Tongue (tissue), 2 donors: Measurements from ENCODE around the gene SUSD1. TPM values are rescaled to one million over a fixed set of nuclear protein-coding genes. Genes with fewer than 3 reads are reported as not detected.
"Not testable (repeated sequence)": the region's sequence is repeated elsewhere in the genome, so short reads cannot be mapped to it uniquely, and the experiment has no call there.

Source experiments
- DNase-seq: peaks from one replicate; pipeline ENCODE4 v3.0.0-alpha.2; 2015
- total RNA-seq: library from RNA; depleted of rRNA; stranded (reverse); fragments of >200 nt; gene quantifications from one replicate; pipeline ENCODE4 v1.2.3, GENCODE V29; 2014

SUSD1 gene
- total RNA-seq, 1 donor from 2014 or later, result 16.0 TPM

DNA sequence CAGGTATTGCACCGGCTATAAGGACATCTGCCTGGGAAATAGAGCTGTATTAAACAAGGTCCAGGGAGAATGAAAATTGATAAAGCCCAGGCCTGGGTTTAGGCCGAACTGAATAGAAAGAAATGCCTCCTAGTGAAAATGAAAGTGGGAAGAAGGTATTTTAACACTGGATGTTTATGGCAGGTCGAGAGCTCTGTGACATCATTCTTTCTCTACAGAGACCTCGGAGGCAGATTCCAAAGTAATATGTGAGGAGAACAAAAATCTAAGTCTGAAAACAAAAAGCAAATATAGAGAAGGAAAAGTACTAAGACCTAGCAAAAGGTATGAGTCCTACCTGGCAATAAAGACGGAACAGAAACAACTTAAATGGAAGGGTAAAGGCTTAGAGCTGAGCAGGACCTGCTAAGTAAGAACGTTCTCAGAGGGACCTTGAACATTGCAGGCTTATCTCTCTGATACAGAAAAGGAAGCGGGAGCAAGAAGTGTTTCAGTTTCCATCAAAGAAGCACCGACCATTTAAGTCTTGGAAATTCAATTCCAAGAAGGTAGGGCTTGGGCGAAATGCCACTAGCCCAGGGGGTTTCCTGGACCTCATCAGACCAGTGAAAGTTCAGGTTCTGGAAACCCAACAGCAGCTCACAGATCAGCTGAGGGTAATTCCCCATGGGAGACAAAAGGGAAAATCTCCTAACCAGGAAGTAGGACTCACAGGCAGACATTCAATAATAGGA, 80.0 kb downstream of the SUSD1 start:
- no peak for DNase-seq

DNA sequence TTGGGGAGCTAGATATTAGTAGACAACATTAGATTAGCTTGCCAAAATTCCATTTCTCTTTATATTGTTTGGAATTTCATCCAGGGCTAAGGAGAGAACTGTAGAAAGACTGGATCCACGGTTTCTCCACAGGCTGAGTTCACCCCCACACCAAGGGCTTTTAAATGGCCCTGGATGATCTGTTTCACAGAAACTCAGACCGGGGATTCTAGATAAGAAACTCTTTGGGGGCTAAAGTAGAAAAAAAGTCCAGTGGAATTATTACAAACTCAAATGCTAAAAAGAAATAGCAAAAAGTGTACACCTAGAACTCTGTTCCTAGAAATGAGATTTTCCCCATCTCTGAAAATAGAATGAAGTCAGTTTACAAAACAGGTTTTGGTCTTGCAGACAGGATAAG, 80.9 kb downstream of the SUSD1 start:
- no peak for DNase-seq

DNA sequence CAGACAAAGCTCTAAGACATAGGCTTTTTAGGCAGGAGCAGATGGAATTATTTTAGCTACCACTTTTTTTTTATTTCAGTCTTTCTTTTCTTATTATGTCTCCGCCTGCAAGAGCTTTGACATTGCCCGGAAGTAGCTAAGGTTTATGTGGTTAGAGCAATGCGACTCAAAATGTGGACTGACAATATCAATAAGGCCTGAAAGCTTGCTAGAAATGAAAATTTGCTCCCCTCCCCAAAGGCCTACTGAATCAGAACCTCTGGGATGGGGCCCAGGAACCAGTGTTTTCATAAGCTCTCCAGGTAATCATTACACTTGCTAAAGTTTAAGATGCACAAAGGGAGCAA, 81.3 kb downstream of the SUSD1 start:
- DNase-seq, result no peak

DNA sequence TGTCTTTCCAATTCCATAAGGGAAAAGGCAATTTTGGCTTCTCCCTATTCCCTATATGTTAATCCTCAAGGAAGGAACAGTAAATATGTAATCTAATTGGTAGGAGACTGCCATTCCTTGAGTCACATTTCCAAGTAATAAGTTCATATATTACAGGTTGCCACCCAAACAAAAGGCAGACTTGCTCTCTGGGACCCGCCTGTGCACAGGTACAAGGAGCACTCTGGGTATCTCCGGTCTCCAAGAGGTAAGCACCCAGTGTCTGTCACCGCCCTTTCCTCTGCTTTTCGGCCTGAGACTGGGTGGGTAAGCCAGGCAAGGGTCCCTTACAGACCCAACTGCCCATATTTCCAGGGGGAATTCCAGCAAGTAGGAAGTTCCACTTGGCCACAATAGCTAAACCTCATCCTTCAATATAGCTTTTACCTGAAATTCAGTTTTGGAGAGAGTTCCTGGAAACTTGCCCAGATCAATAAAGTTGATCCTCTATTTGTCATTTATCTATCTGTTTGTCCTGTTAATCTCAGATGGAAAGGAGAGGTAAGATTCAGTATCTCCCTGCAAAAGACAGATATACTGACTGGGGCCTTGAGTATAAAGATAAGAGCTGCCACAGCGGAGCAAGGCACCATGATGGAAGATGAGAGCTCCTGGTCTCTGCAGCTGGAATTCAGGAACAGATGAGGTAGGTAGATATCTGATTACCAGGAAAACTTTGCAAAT, 81.8 kb downstream of the SUSD1 start:
- no peak for DNase-seq

DNA sequence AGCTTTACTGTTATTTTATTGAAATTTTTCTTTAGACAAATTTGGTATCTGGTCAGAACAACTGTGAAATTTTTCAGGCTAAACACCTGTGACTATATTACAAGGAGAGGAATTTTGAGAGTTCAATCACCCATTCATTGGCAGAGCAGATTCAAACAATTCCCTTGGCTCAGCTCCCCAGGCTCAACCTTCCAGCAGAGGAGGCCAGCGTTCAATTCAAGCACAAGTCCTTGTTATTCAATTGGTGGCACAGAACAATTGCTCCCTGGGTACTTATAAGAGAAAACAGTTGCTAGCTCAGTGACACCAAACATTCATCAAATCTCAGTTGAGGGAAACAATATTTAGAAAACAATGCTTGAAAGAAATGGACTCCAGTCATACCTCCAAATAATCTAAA, 83.3 kb downstream of the SUSD1 start:
- peak; percentile 22 for DNase-seq

DNA sequence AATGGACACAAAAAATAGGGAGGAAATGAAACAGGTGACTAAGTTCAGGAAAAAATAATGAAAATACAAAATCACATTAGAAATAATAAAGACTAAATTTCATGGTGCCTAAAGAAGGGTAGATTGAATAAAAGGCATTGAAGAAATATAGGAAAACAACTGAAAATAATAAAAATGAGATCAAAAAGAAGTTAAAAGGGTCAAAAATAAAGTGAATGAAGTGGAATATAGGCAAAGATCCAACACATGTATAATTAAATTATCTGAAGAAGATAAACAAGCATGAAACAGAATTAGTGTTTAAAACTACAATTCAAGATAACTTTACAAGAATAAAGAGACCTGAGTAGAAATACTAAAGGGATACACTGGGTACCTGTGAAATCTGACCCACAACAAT, 87.6 kb downstream of the SUSD1 start:
- DNase-seq, result no peak

DNA sequence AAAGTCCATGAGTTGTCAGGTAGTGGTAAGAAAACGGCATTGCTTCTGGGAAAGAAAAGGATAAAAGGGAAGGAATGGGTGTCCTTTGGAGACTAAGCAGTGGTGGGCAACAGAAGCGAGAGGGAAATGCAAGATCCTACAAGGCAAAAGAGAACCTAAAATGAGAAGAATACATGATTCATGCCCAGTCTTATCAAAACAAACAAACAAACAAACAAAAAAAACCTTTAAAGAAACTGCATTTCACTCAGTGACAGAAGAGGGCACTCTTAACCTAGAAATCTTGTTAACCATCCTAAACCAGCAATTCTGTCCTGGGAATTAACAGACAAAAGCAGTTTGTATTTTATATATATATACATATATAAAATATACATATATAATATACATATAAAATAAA, 88.5 kb downstream of the SUSD1 start:
- DNase-seq, result peak; percentile 32

DNA sequence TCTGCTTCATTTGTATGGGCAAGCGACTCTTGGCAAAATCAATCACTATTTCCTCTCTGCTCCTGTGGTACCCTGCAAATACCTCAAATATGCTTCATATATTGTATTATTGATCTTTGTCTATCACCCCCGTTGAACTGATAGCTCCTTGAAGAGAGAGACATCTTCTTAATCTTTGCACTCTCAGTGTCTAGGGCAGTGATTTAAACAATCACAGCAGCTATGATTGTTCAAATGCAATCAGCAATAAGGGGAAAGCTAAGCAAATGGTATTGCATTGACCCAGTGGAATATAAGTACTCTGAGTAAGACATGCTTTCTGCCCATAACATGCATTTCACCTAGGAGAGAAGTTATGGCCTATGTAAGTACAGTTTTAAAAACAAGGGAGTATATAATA, 90.2 kb downstream of the SUSD1 start:
- no peak for DNase-seq

DNA sequence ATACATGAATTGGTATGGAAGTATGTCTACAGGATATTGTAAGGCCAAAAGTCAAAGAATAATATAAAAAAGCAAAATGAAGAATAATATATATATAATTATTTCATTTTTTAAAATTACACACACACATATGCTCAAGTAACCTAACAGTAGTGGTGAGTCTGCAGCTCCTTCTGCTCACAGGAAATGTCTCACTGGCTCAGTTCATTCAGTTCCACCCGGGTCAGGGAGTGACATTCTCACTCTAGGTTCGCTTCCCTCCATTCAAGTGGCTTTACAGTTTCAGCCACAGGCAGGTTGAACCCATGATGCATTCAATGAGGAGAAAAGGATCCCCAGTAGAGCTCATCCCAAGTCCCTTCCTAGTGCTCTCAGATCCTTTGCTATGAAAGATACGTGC, 90.8 kb downstream of the SUSD1 start:
- no peak for DNase-seq

DNA sequence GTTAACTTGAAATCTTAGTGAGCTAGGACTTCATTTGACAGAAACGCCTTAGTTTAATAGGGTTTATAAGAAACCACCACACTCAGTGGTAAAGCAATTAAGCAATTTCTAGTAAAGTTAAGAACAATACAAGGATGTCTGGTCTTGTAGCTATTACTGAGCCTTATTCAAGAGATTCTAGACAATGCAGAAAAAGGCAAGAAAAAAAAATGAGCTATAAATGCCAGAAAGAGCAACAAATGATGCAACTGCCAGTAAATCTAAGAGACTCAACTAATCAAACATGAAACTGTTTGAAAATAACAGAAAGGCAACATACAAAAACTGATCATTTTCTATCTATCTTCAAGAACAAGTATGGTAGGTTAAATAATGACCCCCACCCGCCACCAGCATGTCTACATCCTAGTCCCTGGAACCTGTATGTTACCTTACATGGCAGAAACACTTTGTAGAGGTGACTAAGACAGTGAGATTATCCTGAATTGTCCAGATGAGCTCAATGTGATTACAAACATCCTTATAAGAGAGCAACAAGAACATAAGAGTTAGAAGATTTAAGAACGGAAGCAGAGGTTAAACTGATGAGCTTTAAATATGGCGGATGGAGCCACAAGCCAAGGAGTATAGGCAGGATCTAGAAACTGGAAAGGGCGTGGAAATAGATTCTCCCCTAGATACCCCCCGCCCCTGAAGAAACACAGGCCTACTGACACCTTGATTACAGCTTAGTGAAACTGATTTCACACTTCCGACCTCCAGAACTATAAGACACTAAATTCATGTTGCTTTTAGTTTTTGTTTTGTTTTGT, 93.0 kb downstream of the SUSD1 start:
- DNase-seq, result no peak

DNA sequence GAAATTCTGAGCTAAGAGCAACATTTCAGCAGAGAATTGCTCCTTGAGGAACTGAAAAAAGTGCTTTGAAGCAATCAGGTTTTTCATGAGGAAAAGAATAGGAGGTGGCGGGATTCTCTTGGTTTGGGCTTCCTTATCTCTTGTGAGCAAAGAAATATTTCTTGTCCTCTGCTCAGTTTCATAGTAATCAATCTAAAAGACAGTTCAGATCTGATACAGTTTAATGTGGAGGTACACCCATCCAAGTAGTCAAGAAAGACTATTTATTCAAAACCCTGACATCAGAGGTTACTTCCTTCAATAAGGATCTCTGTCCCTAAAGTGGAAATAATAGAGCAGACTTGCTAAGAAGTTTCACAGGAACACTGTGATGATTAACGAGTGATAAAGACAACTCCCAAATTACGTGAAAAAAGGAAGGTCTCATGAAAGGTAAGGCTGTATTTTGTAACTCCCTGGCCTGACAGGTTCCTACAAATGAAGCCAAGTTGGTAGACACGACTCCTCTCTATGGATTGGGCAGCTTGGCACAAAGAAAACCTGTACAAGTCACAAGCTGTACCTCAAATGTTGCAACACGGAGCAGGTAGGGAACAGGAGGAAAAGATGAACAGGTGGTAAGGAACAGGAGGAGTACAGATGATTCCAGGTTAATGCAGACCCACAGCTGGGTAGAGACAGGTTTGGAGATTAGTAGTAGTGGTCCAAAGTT, 94.1 kb downstream of the SUSD1 start:
- DNase-seq, result no peak

DNA sequence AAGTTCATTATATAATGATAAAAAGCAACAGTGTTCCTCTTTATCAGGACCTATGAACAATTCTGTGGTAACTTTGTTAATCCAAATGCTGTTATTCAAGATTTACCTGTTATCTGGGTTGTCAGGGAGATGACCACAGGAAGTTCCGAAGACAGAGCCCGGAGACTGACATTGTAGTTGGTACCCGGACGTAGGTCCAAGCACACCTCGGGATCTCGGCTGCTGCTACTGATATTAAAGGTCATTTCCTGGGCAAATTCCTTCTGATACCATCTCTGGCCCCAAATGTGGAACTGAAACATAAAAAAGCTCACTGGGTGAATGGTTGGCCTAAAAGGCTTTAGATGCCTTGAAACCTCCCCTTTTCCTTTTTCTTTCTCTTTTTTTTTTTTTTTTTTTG, 96.7 kb downstream of the SUSD1 start:
- DNase-seq, result no peak

DNA sequence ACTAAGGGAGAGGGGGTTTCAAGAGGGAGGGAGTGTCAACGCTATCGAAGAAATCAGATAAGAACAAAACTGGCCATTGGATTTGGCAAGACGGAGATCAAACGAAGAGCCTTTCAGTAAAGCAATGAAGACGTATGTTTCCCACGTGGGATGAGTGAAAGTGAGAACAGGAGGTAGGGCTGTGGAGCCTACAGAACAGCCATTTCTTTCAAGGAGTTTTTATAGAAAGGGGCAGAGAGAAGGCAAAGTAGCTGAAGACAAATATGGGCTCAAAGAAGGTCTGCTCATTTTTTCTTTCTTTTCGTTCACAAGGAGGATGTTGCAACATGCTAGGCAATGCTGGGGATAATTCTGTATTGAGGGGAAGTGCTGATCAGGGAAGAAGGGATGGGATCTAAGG, 98.3 kb downstream of the SUSD1 start:
- no peak for DNase-seq

DNA sequence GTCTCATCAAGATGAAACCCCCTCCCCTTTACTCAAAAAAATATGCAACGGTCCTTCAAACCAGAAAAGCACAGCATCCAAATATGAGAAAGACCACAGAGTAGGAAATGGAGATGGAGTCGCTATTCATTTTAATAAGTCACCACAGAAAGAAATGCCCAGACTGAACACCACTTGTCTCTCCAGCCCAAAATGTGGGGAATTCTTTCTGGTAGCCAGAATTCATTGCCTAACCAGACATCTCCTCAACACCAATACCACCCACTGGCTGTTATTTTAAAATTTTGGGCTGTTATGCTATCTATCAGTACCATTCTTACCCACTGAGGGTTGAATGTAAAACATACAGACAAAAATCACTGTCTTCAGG, 100.1 kb downstream of the SUSD1 start:
- DNase-seq, result no peak

DNA sequence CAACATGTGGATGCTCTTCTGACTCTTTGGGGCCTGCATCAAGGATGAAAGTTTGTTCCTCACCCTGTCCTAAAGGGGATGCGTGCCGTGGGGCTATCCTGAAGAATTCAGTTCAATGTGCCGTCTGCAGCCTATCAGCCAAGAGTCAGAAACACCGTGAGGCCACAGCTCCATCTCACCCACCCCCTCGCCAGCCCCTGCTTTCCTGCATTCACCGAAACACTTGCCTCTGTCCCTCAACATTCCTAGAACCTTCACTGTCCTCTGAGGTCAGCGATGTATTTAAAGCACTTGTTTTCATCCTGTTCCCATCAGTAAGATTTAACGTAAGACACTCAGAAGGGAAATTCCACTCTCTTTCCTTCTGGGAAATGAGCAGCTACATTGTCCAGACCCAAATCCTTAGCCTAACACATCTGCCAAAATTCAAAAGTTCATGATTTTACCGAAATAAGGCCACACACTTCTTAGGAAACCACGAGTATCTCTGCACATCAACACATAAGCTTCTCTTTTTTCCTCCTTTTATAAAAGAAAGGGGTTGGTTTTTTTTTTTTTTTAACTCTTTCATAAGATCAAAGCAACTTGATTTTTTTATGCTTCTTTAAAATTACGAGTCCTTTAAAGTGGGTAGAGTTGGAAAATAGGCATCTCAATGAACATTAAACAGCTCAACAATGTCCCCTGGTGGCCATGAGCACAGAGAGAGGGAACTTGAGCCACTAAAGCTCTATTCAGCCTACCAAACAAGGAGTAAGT, 100.7 kb downstream of the SUSD1 start:
- DNase-seq, result peak; percentile 94

DNA sequence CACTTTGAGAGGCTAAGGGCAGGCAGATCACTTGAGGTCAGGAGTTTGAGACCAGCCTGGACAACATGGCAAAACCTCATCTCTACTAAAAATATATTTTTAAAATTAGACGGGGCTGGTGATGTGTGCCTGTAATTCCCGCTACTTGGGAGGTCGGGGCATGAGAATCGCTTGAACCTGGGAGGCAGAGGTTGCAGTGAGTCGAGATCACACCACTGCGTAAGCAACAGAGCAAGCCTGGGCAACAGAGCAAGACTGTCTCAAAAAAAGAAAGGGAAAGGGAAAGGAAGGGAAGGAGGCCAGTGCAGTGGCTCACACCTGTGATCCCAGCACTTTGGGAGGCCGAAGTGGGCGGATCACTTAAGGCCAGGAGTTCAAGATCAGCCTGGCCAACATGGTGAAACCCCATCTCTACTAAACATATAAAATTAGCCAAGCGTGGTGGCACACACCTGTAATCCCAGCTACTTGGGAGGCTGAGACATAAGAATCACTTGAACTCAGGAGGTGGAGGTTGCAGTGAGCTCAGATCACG, 101.4 kb downstream of the SUSD1 start:
- not testable (repeated sequence) for DNase-seq

DNA sequence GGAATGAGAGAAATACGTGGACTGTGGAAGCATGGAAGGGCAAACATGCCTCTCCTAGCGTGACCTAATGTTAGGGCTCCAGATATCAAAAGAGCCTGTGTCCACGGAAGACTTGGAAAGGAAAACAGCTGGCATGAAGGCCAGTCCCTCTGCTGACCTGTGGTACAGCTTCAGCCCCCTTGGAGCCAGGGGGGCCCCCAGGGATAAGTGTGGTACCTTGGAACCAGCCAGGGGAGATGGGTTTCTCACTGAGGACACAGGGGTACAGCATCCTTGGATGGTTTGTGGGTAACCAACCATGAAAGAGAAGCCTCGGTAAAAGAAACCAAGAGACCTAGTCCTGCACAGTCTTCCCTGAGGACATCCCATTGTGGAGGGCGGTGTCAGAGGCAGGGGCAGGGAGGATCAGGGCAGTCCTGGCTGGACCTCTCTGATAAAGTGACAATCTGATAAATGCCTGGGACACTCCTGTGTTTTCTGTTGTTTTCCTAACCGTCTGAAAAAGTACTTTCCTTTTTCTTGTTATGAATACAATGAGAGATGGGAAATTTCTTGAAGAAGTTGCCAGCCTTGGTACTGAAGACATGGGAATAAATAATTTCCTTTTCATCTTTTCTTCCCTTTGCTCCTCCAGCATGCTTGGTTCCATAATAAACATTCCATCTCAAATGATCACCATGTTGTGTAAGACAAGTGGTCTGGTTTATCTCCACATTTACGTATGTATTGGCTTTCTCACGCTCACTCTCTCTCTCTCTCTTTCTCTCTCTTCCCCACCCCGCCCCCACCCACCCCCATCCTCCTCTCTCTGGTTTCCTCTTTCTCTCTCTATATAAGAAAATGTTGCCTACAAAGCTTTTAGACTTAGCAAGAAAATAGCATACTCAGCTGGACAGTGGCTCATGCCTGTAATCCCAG, 102.1 kb downstream of the SUSD1 start:
- DNase-seq, result peak; percentile 51

DNA sequence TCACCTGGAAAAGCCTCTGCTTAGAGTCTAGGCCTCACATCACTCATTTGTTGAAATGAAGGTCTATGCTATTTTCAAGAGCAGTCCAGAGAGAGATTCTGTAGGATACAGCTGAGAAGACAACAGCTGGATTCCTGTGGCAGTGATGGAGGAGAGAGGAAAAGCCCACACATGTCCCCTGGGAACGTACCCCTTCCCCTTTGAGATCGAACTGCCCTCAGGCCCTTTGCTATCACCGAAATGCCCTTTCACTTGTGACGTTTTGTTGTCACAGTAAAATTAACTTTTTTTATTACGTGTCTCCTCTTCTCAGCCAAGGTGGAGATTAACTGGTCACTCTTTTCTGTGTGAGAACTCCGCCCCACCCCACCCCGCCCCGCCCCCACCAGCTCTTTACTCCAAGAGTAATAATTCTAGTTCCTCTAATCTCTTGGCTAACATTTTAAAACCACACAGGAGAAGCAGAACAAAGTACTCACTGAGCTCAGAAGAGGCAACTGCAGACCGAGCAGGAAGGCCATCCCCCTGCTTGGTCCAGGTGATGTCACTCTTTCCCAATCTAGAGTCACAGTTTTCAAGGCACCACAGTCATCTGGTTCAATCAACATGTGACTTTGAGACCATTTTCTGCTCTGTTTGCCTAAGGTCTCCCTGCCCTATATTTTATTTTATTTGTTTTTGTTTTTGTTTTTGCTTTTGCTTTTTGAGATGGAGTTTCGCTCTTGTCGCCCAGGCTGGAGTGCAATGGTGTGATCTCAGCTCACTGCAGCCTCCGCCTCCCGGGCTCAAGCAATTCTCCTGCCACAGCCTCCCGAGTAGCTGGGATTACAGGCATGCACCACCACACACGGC, 105.6 kb downstream of the SUSD1 start:
- no peak for DNase-seq

DNA sequence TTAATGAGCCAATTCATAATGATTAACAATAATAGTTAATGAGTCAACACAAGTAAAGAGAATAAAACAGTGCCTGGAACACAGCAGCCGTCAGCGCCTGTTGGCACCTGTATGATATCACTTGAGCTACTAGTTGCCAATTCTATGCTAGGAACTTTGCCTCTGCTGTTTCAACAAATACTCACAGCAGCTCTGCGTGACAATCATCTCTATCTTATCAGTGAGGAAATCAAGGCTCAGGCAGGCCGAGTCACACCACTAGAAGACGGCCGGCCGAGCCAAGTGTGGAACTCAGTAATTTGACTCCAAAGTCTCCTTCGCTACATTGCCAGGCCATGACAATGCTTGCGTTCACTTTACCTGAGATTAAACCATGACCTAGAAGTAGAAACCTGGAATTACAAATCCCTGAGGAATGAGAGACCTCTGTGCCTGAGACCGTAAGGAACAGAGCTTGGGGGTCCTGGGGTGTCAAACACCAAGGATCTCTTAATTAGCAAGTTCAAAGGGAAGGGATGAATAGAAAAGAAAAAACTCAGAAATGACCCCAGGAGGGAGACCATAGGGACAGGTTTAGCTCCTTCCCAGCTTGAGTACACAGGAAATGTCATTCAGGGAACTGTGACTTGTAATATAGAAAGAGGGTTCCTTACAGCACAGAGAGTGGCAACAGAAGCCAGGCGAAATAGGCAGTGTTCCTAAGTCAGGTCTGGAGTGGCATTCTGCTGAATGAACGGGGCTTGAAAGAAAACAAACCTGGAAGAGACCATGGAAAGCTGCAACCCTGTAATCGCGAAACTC, 109.1 kb downstream of the SUSD1 start:
- no peak for DNase-seq
